Omental fat pad (tissue), 4 donors: ENCODE data around the gene NCAM1. TPM values are rescaled to one million over a fixed set of nuclear protein-coding genes. Genes with fewer than 3 reads are reported as not detected.

Experiments used
- ATAC-seq: fragments of 150-250 bp; one replicate; pipeline ENCODE4 v1.9.1; 2016; ENCODE audit warnings: mild to moderate bottlenecking, moderate library complexity; ENCODE audit not compliant: low FRiP score
- DNase-seq: peaks from one replicate; pipeline ENCODE4 v3.0.0-alpha.2; 2019; ENCODE audit warnings: low spot score
- total RNA-seq, 4 donors: library from RNA; depleted of rRNA; stranded (reverse); fragments of >200 nt; gene quantifications; one replicate each; pipeline ENCODE4 v1.1.0, GENCODE V29; 2016
- TF ChIP-seq, protein P1 (sequence below), 3 donors: fragments of 450-650 bp; IDR thresholded peaks; one replicate each; pipeline ENCODE4 v1.5.1; 2016 to 2017; ENCODE audit warnings: antibody characterized with exemption in 3 of 3, mild to moderate bottlenecking in 3 of 3, moderate library complexity in 2 of 3

The NCAM1 gene
- total RNA-seq, 4 donors from 2014 or later: 3.8 to 10.9 (median 7.9) TPM

DNA sequence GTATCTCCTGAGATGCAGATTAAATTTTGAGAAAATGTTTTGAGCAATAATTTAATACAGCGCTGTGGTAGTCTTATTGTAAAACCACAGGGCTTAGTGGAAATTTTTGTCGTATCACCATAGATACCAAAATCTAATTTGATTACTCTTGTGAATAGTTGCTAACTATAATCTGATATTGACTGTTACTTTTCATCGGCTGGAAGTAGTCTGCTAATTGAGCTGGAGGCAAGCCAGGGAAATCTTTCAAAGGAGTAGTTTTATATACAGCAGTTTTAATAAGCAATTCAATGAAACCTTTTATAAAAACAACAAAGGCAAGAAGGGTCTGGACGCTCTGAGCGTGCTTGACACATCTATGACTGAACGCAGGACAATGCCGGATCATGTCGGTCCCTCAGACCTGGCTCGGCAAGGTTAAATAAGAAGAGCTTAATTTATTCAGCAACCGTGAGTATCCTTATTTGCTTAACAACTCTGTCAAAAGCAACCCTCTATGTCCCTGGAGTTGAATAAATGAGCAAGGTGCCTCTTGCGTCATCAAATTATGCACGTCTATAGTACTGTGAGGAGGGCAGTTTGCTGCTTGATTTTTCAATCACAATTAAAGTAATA is 121.2 kb downstream of the NCAM1 start:
- no peak for DNase-seq
- TF ChIP-seq, protein P1, sequence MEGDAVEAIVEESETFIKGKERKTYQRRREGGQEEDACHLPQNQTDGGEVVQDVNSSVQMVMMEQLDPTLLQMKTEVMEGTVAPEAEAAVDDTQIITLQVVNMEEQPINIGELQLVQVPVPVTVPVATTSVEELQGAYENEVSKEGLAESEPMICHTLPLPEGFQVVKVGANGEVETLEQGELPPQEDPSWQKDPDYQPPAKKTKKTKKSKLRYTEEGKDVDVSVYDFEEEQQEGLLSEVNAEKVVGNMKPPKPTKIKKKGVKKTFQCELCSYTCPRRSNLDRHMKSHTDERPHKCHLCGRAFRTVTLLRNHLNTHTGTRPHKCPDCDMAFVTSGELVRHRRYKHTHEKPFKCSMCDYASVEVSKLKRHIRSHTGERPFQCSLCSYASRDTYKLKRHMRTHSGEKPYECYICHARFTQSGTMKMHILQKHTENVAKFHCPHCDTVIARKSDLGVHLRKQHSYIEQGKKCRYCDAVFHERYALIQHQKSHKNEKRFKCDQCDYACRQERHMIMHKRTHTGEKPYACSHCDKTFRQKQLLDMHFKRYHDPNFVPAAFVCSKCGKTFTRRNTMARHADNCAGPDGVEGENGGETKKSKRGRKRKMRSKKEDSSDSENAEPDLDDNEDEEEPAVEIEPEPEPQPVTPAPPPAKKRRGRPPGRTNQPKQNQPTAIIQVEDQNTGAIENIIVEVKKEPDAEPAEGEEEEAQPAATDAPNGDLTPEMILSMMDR (IDR thresholded peaks at IDR 0.05): no peak
- no peak for ATAC-seq

DNA sequence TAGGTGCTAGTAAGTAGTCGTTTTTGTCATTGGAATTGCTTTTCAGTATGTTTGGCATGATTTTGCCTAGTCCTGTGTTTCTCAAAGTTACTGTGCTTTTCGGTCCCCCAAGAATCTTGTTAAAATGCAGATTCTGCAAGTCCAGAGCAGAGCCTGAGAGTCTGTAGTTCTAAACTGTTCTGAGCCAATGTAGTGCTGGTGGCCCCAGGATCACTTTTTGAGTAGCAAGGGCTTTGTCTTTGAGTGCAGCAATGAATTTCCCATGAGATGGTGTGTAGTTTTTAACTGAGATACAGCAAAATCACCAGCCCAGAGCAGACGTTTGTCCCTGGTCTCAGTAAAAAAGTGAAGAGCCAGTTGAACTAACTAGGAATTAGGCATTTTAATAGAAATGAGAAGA is 122.4 kb downstream of the NCAM1 start:
- no peak for DNase-seq

DNA sequence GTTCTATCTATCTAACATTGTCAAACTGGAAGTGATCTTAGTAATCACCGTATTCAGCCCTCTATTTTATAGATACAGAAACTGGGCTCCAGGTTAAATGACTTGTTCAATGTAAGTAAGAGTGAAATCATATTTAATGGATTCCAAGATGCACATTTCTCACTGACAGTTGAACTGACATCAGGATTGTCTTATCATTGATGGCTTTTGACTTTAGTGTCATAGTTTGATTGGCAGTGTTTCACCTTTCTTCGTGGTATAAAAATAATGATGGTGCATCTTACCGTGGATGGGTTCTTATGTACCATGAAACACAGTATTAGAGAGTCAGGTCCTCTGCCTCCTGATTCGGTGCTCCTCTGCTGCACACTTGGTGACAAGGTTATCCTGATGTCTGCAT is 123.1 kb downstream of the NCAM1 start:
- TF ChIP-seq, protein P1 (IDR thresholded peaks at IDR 0.05): no peak
- ATAC-seq: no peak

More for the DNA sequence above, 122.4 kb downstream of the NCAM1 start:
- TF ChIP-seq, protein P1 (IDR thresholded peaks at IDR 0.05): no peak
- no peak for ATAC-seq

DNA sequence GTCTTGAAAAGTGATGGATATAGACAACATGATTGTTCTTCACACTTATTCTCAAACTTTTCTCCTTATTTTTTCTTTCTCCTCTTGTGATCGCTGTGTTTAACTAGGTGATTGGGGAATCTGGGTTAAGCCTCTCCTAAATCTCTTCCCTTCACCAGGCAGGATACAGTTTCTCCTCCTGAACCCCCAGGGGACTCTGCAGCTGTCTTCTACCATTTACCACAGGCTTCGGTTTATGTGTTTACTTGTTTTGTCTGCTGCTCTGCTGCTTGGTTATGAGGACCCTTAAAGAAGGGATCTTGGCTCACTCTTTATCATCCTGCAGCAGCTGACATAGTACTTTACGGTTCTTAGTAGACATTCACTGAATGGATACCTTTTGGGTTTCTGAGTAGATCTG is 124.2 kb downstream of the NCAM1 start:
- no peak for DNase-seq
- no peak for ATAC-seq
- TF ChIP-seq, protein P1 (IDR thresholded peaks at IDR 0.05): no peak

More for the DNA sequence above, 123.1 kb downstream of the NCAM1 start:
- no peak for DNase-seq

DNA sequence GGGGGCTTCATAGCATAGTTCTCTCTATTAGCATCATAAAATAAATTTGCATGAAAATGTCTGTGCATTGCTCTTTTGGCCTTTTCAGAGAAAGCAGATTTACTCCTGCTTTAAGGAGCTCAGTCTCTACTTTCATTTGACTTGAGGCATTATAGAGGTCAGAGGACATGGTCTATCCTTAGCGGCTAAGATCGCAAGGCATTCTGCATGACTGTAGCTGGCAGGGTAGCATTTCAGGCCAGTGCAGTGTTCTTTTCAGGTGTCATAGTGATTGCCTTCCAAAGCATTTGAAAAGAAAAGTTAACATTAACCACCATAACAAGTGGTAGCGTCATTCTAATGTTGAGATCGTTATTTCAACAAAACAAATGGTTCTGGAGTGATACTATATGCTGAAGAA is 126.5 kb downstream of the NCAM1 start:
- DNase-seq (no peak), ATAC-seq (no peak)
- TF ChIP-seq, protein P1 (IDR thresholded peaks at IDR 0.05): no peak

DNA sequence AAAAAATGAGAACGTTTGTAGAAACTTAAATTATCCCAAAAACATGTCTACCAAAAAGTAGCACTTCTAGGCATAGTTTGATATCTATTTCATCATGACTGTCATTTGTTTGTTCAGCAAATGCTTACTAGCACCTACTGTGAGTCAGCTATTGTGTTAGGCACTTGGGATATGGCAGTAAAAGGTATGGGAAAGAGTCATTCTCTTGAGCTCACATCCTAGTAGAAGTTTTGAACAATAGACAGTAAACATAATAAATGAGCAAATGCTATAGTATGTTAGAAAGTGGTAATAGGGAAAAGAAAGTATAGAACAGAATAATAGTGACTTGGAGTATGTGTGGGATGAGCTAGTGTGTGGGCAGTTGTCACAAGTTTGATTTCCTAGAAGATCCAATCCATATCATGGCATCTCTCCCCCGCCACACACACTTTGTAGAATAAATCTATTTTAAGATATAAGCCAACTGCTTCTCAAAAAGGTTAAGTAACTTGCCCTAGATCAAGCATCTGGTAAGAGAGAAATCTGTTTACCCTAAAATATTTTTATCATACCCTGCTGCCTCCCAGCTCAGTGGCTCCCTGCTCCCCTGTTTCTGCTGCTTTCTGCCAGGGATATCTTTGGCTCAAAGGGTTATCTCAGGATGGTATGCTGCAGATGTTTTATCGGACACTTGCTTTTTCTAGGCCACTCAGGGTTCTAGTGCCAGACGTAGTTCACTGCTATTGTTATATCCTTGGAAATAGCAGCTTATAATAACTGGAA is 129.7 kb downstream of the NCAM1 start:
- ATAC-seq (no peak), DNase-seq (no peak)
- TF ChIP-seq, protein P1 (IDR thresholded peaks at IDR 0.05): no peak

DNA sequence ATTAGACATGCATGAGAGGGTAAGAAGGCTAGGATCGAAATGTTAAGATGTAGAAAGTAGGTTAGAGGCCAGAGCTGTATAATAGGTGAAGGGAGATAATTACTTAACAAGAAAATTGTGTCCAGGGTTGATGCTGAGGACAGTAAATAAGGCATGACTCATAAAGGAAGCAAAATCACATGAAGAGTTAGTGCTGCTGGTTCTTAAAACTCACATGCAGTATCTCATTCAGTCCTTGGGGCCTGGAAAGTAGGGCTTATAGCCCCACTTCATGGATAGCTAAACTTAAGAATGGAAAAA is 130.2 kb downstream of the NCAM1 start:
- ATAC-seq: no peak
- DNase-seq: no peak
- TF ChIP-seq, protein P1 (IDR thresholded peaks at IDR 0.05): no peak
